ENCODE measurements around the gene GSN. TPM values are rescaled to one million over a fixed set of nuclear protein-coding genes. Genes with fewer than 3 reads are reported as not detected.

GSN gene
- total RNA-seq, 1 donor: 254 TPM

DNA sequence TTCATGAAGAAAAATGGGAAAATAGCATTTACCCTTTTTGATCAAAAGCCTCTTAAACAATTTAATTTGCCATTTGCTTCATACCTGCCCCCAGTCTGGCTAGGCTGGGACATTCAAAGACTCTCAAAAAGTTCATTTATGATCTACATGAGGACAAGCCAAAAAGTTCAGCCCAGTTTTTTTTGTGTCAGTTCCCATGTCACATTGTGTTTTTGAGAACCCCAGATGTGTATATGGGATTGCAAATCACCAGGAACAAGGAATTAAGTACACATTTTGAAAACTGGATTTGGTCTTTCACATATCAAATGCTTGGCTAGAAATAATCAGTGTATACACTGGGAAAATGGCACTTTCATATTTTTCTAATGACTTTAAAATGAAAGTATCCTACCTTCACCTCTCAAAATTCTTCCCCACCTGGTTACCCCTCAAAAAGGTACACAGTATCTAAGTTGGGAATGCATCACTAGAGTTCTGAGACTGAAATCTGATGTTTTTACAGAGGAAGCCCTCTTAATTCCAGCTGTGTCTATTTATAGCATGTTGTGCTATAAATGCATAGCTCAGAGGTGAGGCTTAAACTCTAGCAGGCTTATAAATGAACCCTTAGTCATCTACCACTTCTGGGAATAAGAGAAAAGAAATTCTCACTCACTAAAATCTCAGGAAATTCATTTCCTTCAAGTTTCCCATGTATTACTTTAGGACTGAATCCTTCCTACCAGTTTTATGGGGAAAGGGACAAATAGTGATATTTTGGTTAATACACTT, 92.8 kb downstream of the GSN start:
- TF ChIP-seq, protein P1, sequence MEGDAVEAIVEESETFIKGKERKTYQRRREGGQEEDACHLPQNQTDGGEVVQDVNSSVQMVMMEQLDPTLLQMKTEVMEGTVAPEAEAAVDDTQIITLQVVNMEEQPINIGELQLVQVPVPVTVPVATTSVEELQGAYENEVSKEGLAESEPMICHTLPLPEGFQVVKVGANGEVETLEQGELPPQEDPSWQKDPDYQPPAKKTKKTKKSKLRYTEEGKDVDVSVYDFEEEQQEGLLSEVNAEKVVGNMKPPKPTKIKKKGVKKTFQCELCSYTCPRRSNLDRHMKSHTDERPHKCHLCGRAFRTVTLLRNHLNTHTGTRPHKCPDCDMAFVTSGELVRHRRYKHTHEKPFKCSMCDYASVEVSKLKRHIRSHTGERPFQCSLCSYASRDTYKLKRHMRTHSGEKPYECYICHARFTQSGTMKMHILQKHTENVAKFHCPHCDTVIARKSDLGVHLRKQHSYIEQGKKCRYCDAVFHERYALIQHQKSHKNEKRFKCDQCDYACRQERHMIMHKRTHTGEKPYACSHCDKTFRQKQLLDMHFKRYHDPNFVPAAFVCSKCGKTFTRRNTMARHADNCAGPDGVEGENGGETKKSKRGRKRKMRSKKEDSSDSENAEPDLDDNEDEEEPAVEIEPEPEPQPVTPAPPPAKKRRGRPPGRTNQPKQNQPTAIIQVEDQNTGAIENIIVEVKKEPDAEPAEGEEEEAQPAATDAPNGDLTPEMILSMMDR (IDR thresholded peaks at IDR 0.05; ENCODE audit: insufficient read depth, low read depth, low read length): no peak
- peak; percentile 91 for DNase-seq (ENCODE audit: low read depth)
- H3K4me3 ChIP-seq (ENCODE audit: low read depth, low read length): no peak overlapping the region

DNA sequence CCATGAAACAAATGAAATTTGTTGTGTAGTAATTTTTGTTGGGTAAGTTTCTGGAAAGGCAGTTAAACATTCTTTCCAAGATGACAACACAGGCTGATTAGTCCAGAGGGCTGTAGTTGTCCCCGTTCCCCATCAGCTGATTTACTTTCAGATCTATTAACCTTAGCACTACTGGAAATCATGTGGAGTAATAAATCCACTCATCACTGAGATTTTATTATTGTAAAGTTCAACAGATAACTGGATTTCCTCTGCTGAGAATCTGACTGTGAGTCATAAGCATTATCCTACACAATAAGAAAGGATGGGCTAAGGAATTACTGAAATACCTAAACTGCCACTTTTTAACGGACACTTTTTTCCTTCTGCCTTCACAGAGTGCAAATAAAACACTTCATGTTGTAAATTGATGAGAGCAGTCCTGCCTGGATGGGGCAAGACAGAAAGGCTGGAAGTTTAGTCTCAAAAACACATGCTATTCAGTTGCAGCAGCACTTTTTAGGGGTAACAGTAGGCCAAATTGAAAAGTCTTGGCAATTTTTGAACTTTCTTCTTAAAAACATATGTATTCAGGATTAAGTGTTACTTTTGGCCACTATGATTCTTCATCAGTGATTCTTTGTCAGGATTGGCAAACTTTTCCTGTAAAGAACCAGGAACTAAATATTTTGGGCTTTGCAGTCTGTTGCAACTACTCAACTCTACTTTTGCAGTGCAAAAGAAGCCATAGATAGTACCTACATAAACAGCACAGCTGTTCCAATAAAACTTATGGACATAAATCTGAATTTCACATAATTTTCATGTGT, 95.1 kb downstream of the GSN start:
- TF ChIP-seq, protein P1 (IDR thresholded peaks at IDR 0.05; ENCODE audit: insufficient read depth, low read depth, low read length): no peak
- peak overlapping the region; percentile 9 for H3K4me3 ChIP-seq (ENCODE audit: low read depth, low read length)
- peak; percentile 95 for DNase-seq (ENCODE audit: low read depth)

DNA sequence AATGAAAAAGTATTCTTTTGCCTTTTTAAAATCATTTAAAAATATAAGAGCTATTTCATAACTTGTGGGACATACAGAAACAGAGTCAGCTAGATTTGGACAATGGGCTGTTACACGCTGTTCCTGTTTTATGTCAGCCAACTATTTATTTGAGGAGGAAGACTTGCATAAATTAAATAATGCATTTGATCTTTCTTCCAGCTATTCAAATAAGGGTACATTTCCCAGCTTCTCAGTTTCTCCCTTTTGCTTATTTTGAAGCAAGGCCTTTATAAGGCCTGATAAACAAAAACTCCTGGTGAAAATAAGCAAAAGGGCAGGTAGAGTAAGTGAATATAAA, 95.6 kb downstream of the GSN start:
- no peak for DNase-seq (ENCODE audit: low read depth)
- TF ChIP-seq, protein P1 (IDR thresholded peaks at IDR 0.05; ENCODE audit: insufficient read depth, low read depth, low read length): no peak
- peak overlapping the region; percentile 9 for H3K4me3 ChIP-seq (ENCODE audit: low read depth, low read length)

DNA sequence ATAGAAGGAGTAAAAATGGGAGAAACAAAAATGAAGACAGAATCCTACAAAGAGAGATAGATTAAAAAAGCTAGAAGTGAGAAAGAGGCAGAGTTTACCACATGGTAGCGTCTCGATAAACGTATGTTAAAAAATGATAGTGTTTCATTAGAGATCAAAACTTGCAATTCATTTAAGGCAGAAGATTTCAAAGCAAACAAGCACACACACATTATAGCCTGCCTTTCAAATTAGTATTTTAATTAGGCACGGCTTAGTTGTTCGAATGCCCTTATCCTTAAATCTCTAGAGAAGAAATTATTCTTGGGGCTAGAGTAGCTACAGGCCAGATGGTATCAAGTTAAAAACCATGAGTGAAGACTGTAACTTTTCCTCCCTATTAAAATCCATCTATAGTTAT, 96.1 kb downstream of the GSN start:
- DNase-seq (ENCODE audit: low read depth): no peak
- peak overlapping the region; percentile 9 for H3K4me3 ChIP-seq (ENCODE audit: low read depth, low read length)
- TF ChIP-seq, protein P1 (IDR thresholded peaks at IDR 0.05; ENCODE audit: insufficient read depth, low read depth, low read length): no peak

DNA sequence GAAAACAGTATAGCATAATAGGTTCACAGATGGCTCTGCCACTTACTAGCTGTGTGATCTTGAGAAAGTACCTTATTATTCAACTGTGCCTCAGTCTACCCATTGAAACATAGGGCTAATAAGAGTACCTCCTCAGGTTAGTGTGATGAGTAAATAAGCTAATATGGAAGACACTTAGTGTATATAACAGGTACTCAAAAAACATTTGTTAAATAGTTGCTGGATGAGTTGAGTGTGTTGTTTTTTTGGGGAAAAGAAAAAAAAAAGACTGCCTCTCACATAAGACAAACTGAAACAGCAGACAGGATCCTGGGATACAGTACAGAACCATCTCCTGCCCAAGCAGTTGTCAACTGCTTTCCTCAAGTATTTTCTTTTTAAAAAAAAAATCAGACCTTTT, 96.9 kb downstream of the GSN start:
- DNase-seq (ENCODE audit: low read depth): no peak
- TF ChIP-seq, protein P1 (IDR thresholded peaks at IDR 0.05; ENCODE audit: insufficient read depth, low read depth, low read length): no peak
- peak overlapping the region; percentile 9 for H3K4me3 ChIP-seq (ENCODE audit: low read depth, low read length)

DNA sequence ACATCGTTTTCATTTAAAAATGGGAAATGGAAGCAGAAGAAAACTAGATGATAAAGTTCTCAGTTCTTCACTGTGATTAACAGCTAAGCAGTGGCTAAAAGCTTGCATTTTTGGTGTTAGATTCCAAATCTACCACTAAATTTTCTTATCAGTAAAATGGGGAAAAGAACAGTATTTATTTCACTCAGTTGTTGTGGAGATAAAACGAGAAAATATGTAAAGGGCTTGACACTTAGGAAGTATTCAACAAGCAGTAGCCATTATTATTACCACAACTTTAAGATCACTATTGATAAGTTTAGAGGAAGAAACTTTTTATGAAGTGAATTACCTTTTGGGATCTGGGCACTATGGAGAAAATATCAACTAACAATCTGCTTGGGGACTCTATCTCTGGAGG, 97.6 kb downstream of the GSN start:
- no peak for DNase-seq (ENCODE audit: low read depth)
- TF ChIP-seq, protein P1 (IDR thresholded peaks at IDR 0.05; ENCODE audit: insufficient read depth, low read depth, low read length): no peak

More for the DNA sequence above, 97.6 kb downstream of the GSN start:
- H3K4me3 ChIP-seq (ENCODE audit: low read depth, low read length): peak overlapping the region; percentile 95

All from fibroblast of villous mesenchyme (primary cell).